HG02571 (cell line): ENCODE results near the gene AFAP1L2.

ENCODE experiments used
- ATAC-seq: cut with Tn5 transposase; IDR thresholded peaks from one replicate; pipeline ENCODE4 v1.9.1; 2021; ENCODE audit warnings: mild to moderate bottlenecking, moderate library complexity; ENCODE audit not compliant: unreplicated experiment

Gene AFAP1L2

DNA sequence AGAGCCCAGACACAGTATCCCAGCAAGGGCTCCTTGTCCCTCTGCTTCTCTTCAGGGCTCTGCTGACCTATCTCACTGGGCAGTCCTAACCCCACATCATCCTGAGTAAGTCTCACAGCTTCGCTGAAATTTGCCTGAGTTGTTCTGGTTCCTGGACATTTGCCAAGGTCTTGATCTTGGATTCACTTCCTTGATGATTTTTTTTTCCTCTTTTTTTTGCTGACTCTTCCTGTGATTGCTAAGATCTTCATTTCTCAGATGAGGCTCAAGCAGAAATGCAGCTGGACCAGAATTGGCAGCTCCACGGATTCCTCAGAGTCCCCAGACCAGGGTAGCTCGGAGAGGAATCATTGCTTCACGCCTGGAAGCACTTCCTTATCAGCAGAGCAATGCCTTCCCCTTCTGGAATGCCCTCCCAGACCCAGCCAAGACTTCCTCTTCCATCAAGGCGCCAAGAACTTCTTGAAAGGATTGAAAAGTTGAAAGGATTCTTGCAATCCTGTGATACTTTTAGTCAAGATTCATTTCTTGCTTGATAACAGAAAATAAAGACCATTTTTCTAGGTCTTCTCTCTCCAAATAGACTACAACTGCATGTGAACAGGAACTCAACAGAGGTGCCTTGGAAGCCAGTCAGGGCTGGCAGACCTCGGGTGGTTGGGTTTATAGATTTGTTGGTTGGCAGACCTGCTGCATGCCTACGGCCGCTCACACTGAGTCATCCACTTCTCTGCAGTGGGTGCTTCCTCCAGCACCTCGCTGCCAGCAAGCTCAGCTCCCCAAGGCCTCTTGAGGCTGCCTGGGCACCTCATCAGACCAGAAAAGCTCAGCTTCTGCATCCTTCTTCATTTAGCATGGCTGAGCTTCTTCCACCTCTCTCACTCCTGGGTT is 8.8 kb upstream of the AFAP1L2 start:
- no peak for ATAC-seq

DNA sequence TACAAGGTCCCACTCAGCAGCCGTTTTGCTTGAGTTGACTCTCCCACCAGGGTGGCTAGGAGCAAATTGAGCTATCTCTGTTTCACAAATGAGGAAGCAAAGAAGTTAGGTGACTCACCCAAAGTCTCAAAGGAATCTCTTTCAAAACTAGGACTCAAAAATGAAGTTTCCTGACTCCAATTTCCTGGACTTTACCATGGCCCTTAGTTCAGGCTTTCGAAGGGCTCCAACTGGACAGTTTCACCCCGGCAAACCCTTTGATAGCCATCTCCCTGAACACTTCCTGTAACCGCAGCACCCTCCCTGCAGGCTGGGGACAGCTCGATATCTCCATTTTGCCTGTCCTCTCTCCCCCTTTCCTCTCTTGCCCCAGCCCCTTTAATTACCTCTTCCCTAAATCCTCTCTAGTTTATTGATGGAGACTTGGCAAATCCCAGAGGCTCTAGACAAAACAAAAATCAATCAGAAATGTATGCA is 4.7 kb upstream of the AFAP1L2 start:
- no peak for ATAC-seq

DNA sequence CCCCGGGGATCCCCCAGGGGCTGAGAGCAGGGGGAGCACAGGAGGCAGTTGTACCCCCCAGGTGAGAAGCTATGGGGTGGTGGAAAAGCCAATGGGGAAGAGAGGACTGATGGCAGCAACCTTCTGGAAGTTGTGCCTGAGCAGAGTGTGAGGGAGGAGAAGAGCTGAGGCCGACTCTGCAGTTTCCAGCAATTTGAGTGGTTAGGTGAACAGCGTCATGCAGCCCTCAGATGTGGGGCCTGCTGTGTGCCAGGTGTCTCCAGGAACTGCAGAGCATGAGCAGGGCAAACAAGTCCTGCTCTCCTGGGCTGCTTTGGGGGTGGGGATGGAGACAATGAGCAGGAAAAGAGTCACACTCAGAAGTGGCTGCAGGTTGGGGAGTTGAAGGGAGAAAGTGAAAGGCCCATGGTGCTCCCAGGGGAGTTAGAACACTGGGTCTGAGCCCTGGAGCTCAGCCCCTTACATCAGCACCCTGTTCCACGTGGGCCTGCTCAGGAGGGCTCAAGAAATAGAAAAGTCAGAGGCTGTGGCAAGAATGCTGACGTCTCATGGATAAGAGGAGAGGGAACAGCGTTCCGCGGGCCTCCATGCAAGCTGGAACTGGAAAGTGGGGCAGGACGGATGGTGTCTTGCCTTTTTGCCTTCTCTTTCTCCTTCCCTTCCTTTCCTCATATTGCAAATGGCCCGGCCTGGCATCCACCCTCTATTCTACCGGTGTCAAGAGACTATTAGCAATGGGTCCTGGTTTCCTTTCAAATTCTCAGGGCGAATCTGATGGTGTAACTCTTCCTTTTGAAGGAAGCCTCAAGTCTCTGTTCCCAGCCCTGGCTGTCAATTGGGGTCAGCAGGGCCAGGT is 4.0 kb upstream of the AFAP1L2 start:
- ATAC-seq = no peak

DNA sequence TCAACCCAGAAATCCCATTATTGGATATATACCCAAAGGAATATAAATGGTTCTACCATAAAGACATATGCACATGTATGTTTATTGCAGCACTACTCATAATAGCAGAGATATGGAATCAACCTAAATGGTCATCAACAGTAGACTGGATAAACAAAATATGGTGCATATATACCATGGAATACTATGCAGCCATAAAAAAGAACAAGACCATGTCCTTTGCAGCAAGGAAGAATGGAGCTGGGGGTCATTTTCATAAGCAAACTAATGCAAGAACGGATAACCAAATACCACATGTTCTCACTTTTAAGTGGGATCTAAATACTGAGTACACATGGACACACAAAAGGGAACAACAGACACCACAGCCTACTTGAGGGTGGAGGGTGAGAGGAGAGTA is 2.2 kb upstream of the AFAP1L2 start:
- no peak for ATAC-seq

DNA sequence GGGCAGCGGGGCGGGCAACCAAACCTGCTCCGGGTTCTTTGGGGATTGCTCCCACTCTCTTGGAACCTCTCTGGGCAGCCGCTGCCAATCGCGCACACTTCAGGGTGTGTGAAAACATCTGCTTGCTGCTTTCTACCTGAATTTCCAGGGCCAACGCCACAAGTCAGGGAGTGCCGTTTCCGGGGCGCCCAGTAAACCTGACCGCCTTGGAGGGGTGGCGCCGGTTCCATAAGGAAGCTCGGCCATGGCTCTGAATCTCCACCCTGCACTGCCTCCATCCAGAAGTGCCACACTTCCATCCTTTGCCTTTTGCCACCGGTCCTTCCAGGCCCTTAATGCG is 679 bp upstream of the AFAP1L2 start:
- ATAC-seq = no peak

DNA sequence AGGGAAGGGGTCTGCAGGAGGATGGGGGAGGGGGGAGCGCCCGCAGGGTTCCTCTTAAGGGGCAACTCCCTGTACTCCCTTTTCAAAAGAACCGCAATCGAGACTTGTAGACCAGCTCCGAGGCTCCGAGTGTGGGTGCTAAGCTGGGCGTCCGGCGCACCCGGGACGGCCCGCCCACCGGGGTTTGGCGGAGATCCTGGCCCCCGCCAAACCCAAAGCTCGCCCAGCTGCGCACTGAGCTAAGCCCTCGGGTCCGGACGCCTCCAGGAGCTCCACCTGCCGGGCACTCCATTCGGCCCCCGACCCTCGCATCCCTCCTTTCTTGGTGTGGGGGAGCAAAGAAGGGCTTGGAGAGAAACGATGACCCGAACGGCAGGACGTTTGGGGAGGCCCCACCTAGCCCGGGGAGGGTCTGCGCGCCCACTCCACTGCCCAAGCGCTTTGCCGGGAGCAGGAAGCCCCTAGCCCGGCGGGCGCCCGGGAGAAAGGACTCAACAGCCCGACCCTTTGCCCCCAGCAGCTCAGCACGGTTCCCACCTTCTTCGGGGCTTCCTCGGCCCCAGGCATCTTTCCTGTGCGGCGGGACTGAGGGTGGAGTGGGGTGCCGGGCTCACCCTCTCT is 651 bp downstream of the AFAP1L2 start:
- no peak for ATAC-seq

DNA sequence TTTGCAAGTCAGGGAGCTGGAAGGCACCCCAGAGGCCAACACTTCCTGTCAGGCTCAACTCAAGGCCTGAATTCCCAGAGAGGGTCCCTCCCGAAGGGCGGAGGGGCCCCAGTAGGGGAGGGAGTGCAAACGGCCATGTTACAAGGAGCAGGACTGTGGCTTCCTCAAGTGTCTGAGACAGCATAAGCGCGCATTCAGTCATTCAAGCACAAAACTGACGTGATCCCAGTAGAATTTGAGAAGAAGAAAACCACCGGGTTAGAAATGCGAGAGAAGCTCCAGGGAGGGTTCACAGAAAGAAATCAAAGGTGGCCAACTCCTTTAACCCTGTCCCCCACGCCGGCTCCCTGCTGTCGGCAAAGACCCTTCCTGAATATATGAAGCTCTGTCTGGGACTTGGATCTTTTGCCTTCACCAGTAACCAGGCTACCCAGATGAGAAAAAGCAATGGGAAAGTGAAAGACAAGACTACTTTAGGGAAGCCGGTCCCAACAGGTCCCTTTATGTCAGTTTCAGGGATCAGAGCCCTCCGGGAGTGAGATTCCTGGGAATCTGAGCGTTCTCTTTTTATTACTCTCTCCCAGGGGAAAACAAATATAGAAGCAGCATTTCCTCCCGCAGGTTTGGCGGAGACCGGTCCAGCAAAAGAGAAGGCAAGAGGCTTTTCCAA is 1.3 kb downstream of the AFAP1L2 start:
- ATAC-seq = no peak

DNA sequence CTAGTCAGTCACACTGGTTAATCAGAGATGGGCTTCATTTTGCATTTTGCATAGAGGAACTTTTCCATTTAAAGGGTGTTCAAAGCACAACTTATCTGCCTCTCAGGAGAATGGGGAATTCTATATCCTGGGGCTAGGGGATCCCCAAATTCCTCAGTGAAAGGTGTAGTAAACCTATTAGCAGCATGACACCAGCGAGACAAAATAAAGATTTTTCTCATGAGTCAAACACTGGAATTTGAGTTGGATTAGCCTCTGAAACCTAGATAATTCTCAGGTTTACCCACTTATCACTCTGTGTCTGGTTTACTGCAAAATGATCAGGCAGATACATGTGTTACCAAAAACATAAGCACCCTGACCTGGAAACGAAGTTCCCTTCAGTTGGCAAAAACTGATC is 2.1 kb downstream of the AFAP1L2 start:
- no peak for ATAC-seq

DNA sequence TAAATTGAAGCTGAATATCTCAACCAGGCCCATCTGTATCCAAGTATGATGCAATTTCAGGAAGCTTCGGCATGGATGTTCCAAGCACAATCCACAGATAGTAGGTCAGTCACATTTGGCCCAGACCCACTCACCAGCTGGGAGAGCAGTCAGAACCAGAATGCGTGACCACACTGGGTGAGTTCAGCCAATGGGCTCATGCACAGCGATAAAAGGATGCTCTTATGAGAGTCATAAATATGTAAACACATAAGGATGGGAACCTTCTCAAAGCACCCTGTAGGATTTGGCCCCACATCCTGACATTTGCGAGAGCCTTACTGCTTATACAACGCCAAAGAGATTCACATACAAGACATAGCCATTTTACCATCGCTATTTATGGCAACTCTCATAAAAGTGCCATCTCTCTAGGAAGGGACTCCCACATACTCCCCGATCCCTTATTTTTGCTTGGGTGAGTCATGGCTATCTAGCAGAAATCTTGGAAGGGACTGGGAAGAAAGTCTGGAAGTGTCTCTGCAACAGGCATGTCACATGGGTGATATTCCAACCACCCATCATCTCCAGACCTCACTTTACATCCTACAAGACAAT is 3.0 kb downstream of the AFAP1L2 start:
- no peak for ATAC-seq

DNA sequence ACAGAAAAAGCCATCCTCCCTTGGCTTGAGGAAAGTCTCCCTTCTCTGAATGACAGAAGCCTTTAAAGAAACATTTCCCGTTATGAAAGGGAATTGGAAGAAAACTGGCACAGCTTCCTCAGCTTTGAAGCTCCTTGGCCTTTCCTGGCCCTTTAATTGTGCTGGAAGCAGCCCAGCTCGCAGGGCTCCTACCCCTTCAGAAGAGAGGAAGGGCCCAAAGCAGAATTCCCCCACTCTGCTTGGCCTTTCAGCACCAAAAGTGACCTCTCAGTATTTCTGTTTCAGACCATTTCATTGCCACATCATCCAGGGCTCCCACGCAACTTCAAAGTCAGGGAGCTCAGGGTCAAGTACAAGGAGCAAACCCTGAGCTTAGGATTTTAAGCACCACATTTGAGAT is 4.2 kb downstream of the AFAP1L2 start:
- no peak for ATAC-seq

DNA sequence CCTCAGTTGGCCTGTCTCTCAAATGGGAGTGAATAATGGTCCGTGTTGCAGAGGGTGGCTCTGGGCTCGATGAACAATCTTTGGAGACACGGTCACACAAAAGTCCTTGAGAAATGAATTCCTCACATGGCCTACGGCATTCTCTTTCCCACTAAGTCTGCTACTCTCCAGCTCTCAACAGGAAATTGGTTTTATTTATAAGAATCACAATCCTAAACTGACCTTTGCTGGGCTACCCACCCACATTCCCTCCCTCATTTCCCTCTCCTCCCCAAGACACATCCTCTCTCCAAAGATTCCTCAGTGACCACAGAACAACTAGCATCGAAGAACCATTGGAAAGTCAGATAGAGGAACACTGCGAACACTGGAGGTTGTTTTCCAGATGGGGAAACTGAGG is 4.7 kb downstream of the AFAP1L2 start:
- ATAC-seq = no peak

DNA sequence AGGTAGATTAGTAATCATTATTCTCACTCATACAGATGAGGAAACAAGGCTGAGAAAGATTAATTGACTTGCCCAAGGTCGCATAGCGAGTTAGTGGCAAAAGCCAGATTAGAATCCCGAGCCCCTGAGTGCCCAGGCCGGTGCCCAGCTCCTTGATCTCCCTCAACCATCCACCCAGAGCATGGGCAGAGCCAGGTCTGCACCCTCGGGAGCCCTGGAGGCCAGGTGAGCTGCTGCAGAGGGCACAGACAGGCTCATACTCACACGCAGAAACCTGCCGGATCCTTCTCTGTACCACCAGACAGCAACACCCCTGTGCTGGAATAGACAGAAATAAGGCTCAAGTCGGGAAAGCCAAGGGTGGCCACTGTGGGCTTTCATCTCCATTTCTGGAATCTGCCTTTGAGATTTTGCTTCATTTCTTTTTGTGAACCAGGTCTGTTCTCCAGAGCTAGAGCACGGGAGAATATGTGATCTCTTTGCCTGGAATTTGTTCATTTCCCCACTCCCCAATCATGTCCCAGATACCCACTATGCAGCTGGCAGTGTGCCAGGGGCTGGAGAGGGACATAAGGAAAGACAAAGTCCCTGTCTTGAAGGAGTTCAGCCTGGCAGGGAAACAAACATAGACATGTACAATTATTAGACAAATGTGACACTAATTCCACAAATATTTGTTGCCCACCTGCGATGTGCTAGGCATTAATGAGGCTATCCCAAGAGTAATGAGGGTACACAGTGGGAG is 5.5 kb downstream of the AFAP1L2 start:
- ATAC-seq = no peak

DNA sequence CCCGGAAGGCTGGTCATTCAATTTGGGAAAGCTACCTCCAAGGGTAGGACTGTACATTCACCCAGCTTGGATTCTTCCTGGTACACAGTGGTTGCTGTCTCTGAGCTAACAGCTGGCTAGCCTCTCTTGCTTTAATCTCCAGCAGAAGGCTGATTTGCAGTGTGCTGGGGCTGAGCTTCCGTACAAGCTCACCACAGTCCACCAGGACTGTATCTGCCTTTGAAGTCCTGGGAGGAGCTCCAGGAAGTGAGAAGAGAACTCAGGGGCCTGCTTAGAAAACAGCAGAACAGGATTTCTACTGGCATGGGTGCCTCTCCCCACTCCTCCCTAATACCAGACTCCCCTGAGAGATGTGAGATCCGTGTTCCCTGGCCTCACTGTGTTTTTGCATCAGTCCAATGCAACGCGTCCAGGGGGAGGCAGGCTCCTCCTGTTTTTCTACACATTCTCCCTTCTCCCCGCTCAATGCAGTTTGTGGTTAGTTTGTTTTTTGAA is 6.6 kb downstream of the AFAP1L2 start:
- no peak for ATAC-seq

DNA sequence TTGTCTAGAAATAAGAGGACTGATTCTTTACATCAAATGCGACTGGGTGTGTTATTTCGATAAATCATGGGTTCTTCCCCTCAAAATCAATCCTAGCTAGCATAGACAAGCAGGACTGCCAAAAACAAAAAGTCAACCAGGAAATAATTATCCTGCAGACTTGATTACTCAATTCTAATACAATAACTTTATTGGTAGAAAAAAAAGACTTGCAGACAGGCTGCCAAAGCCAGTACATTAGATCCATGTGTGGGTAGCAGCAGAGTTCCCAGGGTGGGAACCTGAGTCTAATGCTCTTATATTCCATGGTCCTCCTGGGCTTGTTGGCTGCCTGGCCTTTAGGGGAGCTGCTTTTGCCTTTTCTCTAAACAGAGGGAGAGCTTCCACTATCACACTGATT is 7.8 kb downstream of the AFAP1L2 start:
- ATAC-seq = no peak

DNA sequence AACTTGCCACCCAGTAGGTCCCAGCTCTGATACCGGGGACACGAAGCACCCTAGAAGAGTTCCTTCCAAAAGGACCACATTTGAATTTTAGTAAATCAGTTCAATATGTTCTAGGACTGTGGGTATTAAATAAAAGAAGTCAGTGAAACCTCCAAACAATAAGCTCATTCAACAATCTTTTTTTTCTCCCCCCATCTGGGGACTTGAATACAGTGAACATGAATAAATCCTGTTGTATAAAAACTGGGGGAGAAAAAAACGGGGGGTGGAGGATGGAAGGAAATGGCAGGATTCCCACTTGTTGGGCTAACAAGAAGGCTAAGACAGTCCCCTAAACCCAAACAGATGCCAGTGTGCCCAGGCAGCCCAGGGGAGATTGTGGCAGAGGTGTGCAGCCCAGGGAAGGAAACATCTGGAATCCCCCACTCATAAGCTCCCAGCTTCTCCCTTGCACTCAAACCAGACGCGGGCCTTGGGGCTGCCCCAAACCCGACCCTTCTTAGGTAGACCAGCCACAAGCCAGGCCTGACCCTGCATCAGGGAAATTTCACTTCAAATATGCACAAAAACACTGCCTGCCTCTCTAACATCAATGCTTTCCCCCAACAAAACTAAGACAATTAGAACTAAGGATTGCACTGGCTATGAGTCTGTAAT is 8.8 kb downstream of the AFAP1L2 start:
- ATAC-seq = peak; percentile 57

DNA sequence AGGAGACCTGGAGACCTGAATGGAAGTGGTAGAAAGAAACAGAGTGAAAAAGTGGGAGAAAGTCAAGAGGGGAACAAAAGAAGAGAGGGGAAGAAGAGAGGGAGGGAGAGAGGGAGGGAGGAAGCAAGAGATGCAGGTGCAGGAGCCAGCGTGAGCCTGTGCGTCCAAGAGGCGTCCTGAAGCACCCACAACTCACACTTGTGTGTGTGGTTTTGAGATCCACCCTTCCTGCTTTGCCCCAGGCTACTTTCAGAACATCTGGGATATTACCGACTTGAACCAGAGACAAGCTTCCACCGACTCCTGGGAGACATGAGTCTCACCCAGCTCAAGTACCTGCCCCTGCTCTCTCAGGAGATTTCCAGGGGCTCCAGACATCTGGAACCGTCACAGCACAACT is 9.8 kb downstream of the AFAP1L2 start:
- no peak for ATAC-seq

DNA sequence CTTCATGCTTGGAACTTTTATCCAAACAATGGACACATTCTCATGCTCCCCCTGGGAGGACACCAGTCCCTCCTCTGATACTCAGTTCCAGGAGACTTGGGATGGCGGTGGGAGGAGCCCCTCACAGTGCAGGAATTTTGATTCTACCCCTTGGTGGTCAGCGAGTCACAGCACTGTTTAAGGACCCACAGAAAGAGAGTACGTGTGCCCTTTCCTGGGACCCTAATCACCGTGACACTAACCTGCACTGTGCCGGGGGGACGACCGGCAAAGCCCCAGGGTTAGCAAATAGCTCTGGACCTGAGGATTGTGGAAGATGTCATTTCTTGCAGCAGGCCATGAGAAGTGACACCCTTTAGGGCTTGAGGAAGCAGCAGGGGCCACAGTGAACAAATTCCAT is 10.4 kb downstream of the AFAP1L2 start:
- ATAC-seq = no peak

DNA sequence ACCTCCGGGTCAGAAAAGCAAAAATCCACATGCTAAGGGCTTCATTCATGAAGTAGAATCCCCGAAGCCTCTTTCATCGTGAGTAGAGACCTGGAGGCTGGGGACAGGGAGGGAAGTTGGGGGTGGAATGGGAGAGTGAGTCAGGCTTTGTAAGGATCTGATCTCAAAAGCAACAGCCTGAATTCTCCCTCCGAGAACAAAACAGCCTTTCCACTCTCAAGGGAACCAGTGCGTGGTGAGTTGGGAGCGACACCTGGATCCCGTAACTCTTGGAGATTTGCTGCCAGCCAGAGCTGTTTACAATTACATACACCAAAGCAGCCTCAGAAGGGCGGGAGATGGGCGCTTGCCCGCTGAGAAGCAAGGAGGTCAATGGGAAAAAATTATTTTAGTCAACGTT is 10.8 kb downstream of the AFAP1L2 start:
- no peak for ATAC-seq

DNA sequence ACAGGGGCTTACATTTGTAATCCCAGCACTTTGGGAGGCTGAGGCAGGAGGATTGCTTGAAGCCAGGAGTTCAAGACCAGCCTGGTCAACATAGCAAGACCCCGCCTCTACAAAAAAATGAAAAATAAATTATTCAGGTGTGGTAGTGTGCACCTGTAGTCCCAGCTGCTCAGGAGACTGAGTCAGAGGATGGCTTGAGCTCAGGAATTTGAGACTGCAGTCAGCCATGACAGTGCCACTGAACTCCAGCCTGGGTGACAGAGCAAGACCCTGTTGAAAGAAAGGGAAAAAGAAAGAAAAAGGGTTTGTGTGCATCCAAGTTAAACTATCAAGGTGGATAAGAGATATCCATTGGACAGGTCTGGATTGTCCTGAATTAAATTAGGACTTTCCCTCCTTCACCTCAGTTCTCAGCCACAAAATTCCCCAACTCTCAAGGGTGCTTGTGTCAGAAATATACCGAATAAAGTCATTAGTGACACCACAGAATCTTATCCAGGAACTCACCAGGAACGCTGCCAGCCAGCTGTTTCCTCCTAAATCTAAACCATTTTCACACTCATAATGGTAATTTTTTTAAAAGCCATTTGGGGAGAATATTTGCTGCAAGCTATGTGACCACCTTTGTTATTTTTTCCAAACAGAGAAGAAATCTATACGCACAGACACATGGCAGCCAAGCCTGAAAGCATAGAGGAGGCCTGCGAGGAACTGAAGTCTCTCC is 12.0 kb downstream of the AFAP1L2 start:
- no peak for ATAC-seq
